Choroid plexus epithelial cell (primary cell): ENCODE measurements around the gene QPCTL.

Experiments
- DNase-seq: peaks from one replicate; pipeline ENCODE4 v3.0.0-alpha.2; 2010; ENCODE audit warnings: low read depth
- H3K4me3 ChIP-seq: 2 replicates; pipeline ENCODE4 v1.5.1; 2011; ENCODE audit warnings: low read depth, mild to moderate bottlenecking, control low read depth, low read length, moderate library complexity
- CTCF ChIP-seq: conservative IDR thresholded peaks from 2 replicates; pipeline ENCODE4 v1.5.1; 2011; ENCODE audit warnings: low read depth, mild to moderate bottlenecking, control low read depth, inconsistent platforms, low read length, moderate library complexity

Gene QPCTL

GRCh38 chr19:45646345-45646698 lies 46.1 kb upstream of the QPCTL start:
- H3K4me3 ChIP-seq = peak overlapping the region; percentile 61
- TF ChIP-seq CTCF = no peak

GRCh38 chr19:45650722-45651121 lies 41.7 kb upstream of the QPCTL start:
- no peak for DNase-seq
- TF ChIP-seq CTCF = no peak
- H3K4me3 ChIP-seq = no peak overlapping the region

More at GRCh38 chr19:45646345-45646698, 46.1 kb upstream of the QPCTL start:
- DNase-seq = peak; percentile 40

- DNase-seq = no peak
- no peak overlapping the region for H3K4me3 ChIP-seq
- no peak for TF ChIP-seq CTCF
These were observed 38.8 kb upstream of the QPCTL start for GRCh38 chr19:45653634-45654033.

- H3K4me3 ChIP-seq = no peak overlapping the region
- no peak for TF ChIP-seq CTCF
- no peak for DNase-seq
These were observed 37.4 kb upstream of the QPCTL start for GRCh38 chr19:45655073-45655472.

GRCh38 chr19:45657520-45658167 lies 34.8 kb upstream of the QPCTL start:
- no peak overlapping the region for H3K4me3 ChIP-seq
- DNase-seq = no peak
- no peak for TF ChIP-seq CTCF

GRCh38 chr19:45659096-45659729 lies 33.3 kb upstream of the QPCTL start:
- H3K4me3 ChIP-seq = no peak overlapping the region
- no peak for DNase-seq
- TF ChIP-seq CTCF = no peak

- no peak for TF ChIP-seq CTCF
- H3K4me3 ChIP-seq = no peak overlapping the region
- no peak for DNase-seq
These were observed 31.8 kb upstream of the QPCTL start for GRCh38 chr19:45660636-45661035.
